ENCODE results near the gene ARHGAP15.

Gene ARHGAP15

GRCh38 chr2:143603846-143604565 is 474.8 kb downstream of the ARHGAP15 start:
- no peak for DNase-seq

GRCh38 chr2:143604566-143604959 is 475.3 kb downstream of the ARHGAP15 start:
- no peak for DNase-seq

GRCh38 chr2:143607231-143608062 is 478.2 kb downstream of the ARHGAP15 start:
- no peak for DNase-seq

- no peak for DNase-seq
Measured at GRCh38 chr2:143608063-143608423, 478.8 kb downstream of the ARHGAP15 start.

- no peak for DNase-seq
Measured at GRCh38 chr2:143608758-143609157, 479.5 kb downstream of the ARHGAP15 start.

GRCh38 chr2:143611336-143611735 is 482.1 kb downstream of the ARHGAP15 start:
- DNase-seq: no peak

- no peak for DNase-seq
Measured at GRCh38 chr2:143615562-143615961, 486.3 kb downstream of the ARHGAP15 start.

- DNase-seq: no peak
Measured at GRCh38 chr2:143616452-143616851, 487.2 kb downstream of the ARHGAP15 start.

GRCh38 chr2:143617803-143618415 is 488.7 kb downstream of the ARHGAP15 start:
- DNase-seq: peak; percentile 40

GRCh38 chr2:143622106-143622505 is 492.9 kb downstream of the ARHGAP15 start:
- DNase-seq: no peak

GRCh38 chr2:143623231-143623908 is 494.2 kb downstream of the ARHGAP15 start:
- no peak for DNase-seq

- no peak for DNase-seq
Measured at GRCh38 chr2:143623909-143624260, 494.7 kb downstream of the ARHGAP15 start.

GRCh38 chr2:143629340-143629739 is 500.1 kb downstream of the ARHGAP15 start:
- DNase-seq: no peak

GRCh38 chr2:143632751-143633374 is 503.6 kb downstream of the ARHGAP15 start:
- peak; percentile 42 for DNase-seq

- DNase-seq: no peak
Measured at GRCh38 chr2:143633419-143633818, 504.2 kb downstream of the ARHGAP15 start.

GRCh38 chr2:143635302-143635701 is 506.1 kb downstream of the ARHGAP15 start:
- no peak for DNase-seq

- DNase-seq: no peak
Measured at GRCh38 chr2:143635936-143636335, 506.7 kb downstream of the ARHGAP15 start.

GRCh38 chr2:143640826-143641225 is 511.6 kb downstream of the ARHGAP15 start:
- DNase-seq: no peak

GRCh38 chr2:143645921-143646645 is 516.9 kb downstream of the ARHGAP15 start:
- DNase-seq: no peak

GRCh38 chr2:143649226-143649740 is 520.1 kb downstream of the ARHGAP15 start:
- DNase-seq: no peak

GRCh38 chr2:143652692-143653091 is 523.5 kb downstream of the ARHGAP15 start:
- no peak for DNase-seq

- no peak for DNase-seq
Measured at GRCh38 chr2:143668234-143668633, 539.0 kb downstream of the ARHGAP15 start.
